GM15510 (cell line): Measurements from ENCODE around the gene MAN1A1.

Experiments used
- POLR2A ChIP-seq: IDR thresholded peaks from 3 replicates; pipeline ENCODE4 v1.6.1; 2011; ENCODE audit warnings: borderline replicate concordance; ENCODE audit not compliant: insufficient read length; ENCODE audit errors: extremely low read depth

The MAN1A1 gene

DNA sequence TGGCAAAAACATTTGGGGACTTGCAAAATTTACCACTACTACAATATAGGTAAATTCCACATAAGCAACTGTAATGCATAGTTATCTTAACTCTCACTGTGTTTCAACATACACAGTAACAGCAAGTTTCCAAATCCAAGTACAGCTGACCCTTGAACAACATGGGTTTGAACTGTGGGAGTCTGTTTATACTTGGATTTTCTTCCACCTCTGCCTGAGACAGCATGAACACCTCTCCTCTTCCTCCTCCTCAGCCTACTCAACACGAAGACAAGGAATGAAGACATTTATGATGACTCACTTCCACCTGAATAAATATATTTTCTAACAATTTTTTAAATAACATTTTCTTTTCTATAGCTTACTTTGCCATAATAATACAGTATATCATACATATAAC is 25.6 kb downstream of the MAN1A1 start:
- TF ChIP-seq POLR2A, result no peak

DNA sequence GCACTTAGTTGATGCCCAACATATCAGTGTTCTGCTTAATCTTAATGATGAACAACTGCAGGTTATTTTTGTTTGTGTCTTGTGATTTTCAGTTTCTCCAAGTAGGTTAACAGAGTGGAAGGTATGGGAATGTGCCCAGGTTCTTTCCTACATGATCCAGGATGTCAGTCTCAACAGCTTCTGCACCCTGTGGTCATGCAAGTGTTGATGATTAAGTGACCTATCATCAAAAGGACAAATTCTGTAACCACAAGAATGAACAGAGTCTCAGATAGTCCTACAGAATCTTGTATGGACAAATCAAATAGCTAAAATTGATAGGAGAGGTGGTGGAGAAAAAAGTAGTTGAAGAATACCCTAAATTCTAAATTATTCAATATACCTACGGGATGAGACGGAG is 26.1 kb downstream of the MAN1A1 start:
- no peak for TF ChIP-seq POLR2A

DNA sequence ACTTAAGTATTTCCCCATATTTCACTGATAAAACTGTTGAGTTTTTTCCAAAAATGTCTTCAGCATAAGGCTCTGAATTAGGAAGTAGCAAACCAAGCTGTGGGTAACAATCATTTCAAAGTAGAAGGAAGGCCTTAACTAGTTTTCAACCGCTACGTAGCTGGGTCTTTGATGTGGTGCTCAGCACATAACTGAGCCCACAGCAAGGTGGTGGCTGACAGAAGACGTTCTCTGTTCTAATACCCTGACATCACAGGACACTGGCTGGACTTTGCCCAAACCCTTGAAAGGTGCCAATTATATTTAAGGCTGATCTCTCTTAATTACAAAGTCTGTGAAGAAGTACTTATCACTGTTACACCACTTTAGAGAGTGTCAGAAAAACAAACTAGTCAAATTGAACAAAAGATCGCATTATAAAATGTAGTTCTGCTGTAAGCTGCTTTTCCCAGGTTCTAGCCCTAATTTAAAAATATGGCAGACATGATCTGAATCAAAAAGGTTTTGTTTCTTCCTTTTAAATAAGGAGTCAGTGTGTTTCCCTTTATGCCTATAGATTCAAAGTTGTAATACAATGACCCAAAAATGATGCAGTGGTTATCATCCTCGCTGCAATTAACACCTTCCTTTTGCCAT is 26.7 kb downstream of the MAN1A1 start:
- no peak for TF ChIP-seq POLR2A

GRCh38 chr6:119322034-119322433 is 27.5 kb downstream of the MAN1A1 start:
- TF ChIP-seq POLR2A, result no peak

DNA sequence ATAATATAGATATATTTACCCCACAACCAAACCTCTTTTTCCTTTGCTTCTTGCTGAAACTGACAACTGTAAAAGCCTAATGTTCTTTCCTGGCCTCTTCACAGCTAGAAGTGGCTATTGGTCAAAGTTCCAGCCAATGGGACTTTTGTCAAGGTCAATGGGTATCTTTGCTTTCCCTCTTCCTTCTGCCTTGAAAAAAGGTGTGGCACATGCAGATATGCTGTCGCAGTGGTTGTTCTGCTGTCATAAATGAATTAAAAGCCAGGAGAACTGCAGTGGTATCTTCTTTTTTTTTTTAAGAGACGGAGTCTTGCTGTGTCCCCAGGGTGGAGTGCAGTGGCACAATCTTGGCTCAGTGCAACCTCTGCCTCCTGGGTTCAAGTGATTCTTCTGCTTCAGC is 29.9 kb downstream of the MAN1A1 start:
- no peak for TF ChIP-seq POLR2A

GRCh38 chr6:119318730-119319129 is 30.8 kb downstream of the MAN1A1 start:
- TF ChIP-seq POLR2A, result no peak

DNA sequence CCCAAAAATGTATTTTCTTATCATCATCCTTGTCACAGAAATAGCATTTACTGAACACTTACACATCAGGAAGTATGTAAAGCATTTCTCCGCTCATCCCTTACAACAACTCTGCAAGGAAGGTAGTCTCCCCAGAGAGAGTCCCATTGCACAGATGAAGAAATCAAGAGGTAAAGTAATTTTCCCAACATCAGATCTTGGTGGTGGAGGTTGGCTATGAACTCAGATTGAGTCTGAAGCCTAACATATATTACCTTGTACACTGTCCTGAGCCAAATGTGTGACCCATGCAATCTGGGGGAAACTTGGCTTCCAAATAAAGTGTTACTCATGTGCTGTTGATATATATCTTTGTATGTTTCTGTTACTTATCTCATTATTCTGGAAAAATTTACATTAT is 31.4 kb downstream of the MAN1A1 start:
- TF ChIP-seq POLR2A, result no peak

- no peak for TF ChIP-seq POLR2A
These were observed 32.6 kb downstream of the MAN1A1 start for GRCh38 chr6:119317007-119317406.

GRCh38 chr6:119314885-119315272 is 34.7 kb downstream of the MAN1A1 start:
- TF ChIP-seq POLR2A, result no peak

GRCh38 chr6:119313937-119314884 is 35.4 kb downstream of the MAN1A1 start:
- TF ChIP-seq POLR2A, result no peak

- TF ChIP-seq POLR2A, result no peak
These were observed 36.7 kb downstream of the MAN1A1 start for GRCh38 chr6:119312875-119313338.

DNA sequence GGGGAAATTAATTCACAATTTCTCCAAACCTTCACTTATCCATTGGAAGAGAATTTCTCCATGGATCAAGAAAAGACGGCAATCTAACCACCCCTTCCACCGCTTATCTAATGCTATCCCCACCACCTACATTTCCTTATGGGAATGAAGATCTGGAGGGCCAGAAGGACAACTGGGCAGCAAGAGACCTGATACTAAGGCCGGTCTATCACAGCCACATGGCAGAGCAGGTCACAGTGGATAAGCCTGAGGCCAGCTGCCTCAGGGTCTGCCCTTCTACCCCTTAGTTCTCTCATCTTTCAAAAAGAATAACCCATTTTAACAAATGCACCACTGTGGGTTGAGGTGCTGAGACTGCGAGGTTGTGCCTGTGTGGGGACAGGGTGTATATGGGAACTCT is 37.1 kb downstream of the MAN1A1 start:
- TF ChIP-seq POLR2A, result no peak

- no peak for TF ChIP-seq POLR2A
These were observed 37.9 kb downstream of the MAN1A1 start for GRCh38 chr6:119311514-119312142.

DNA sequence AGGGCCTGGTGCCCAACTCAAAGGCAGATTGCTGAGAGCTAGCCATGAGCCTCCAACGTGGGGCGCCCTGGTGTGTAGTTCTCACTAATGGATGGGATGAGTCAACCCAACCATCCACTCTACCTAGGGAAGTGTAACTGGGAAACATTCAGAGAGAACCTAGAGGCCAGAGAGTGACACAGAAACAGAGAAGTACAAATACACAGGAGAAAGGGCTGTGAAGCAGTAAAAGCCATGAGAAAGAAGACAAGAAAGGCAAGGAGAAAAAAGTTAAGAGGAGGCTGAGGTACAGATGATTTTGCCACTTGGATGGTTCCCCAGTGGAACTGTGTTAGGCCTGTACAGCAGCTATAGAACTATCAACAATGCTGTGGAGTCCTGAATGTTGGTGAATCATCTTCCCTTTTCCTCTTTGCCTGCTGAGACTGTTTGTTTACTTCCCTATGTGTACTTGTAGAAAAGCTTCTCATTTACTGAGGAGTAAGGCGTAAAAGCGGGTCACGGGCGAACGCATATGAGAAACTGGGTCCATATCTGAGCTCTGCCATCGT is 39.0 kb downstream of the MAN1A1 start:
- no peak for TF ChIP-seq POLR2A
